OCI-LY3 (cell line): Measurements from ENCODE around the gene LRRN4CL.
"Not testable (repeated sequence)": the region's sequence is repeated elsewhere in the genome, so short reads cannot be mapped to it uniquely, and the experiment has no call there.

Source experiments
- H2AFZ ChIP-seq: fragments of 200-600, 300-600 bp; shearing (Covaris generic); 2 replicates; pipeline ENCODE4 v1.6.0; 2014; ENCODE audit warnings: antibody characterized with exemption, low read depth, low read length
- H3K27ac ChIP-seq: fragments of 200-600, 300-600 bp; sonication (generic); 2 replicates; pipeline ENCODE4 v1.5.1; 2014; ENCODE audit warnings: mild to moderate bottlenecking, low read length, moderate library complexity, mixed read lengths
- H3K27me3 ChIP-seq: fragments of 200-600, 300-600 bp; sonication (generic); 2 replicates; pipeline ENCODE4 v1.6.1; 2014; ENCODE audit warnings: low read depth, low read length, mixed read lengths
- H3K36me3 ChIP-seq: fragments of 200-600, 300-600 bp; sonication (generic); replicated peaks from 2 replicates; pipeline ENCODE3; 2014; ENCODE audit warnings: low read depth, low read length, mixed read lengths
- H3K4me1 ChIP-seq: fragments of 300-600, 200-600 bp; sonication (generic); 2 replicates; pipeline ENCODE4 v1.6.1; 2014; ENCODE audit warnings: low read length, mixed read lengths
- H3K4me2 ChIP-seq: fragments of 200-600, 300-600 bp; sonication (generic); 2 replicates; pipeline ENCODE4 v1.6.1; 2014; ENCODE audit warnings: low read length, mixed read lengths
- H3K4me3 ChIP-seq: fragments of 300-600, 200-600 bp; sonication (generic); 2 replicates; pipeline ENCODE4 v1.5.1; 2014; ENCODE audit warnings: antibody characterized with exemption, mild to moderate bottlenecking, low read length, moderate library complexity
- H3K79me2 ChIP-seq: fragments of 300-600, 200-600 bp; shearing (Covaris generic); 2 replicates; pipeline ENCODE4 v1.6.1; 2014; ENCODE audit warnings: mild to moderate bottlenecking, low read length, mixed read lengths
- H3K9ac ChIP-seq: fragments of 300-600, 200-600 bp; shearing (Covaris generic); 2 replicates; pipeline ENCODE4 v1.6.0; 2014; ENCODE audit warnings: mild to moderate bottlenecking, low read length, moderate library complexity
- H3K9me3 ChIP-seq: fragments of 200-600, 300-600 bp; shearing (Covaris generic); 2 replicates; pipeline ENCODE4 v1.6.1; 2014; ENCODE audit warnings: low read length, mixed read lengths; ENCODE audit not compliant: insufficient read depth
- H4K20me1 ChIP-seq: fragments of 200-600, 300-600 bp; sonication (generic); 2 replicates; pipeline ENCODE4 v1.6.1; 2016; ENCODE audit warnings: low read length, mixed read lengths; ENCODE audit not compliant: insufficient read depth
- EZH2phosphoT487 ChIP-seq: fragments of 200-600 bp; shearing (Covaris generic); IDR thresholded peaks from 2 replicates; pipeline ENCODE4 v1.6.1; 2018; ENCODE audit warnings: antibody characterized with exemption, mixed run types, low read depth
- TF ChIP-seq, protein P1 (sequence below): fragments of 200-600, 300-600 bp; sonication (generic); IDR thresholded peaks from 2 replicates; pipeline ENCODE4 v1.5.1; 2014; ENCODE audit warnings: antibody characterized with exemption, low read length, low read depth

LRRN4CL gene

DNA sequence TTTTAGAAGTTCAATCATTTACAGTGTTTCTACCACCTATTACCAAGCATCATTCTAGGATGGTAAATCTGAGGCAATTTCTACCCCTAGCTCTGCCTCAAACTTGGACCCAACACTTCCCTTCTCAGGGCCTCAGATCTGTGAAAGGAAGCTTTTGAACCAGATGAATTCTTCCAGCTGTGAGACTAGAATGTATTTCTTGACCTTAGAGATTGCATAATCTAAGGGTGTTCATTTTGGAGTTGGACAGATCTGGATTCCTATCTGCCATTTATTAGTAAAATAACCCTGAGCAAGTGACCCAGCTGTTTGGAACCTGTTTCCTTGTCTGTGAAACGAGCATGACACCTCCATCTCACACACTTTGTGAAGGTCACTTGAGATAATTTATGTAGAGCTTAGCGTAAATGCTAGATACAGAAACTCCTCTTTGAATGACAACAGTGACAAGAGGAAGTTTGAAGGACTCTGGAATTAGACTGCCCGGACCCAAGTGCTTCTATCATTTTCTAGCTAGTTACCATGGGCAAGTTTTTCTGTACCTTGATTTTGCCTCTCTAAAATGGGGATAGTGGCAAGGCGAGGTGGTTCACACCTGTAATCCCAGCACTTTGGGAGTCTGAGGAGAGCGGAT is 32.4 kb downstream of the LRRN4CL start:
- H3K4me1 ChIP-seq = peaks cover 11% of the 10 kb centered on the region
- no peaks in the 10 kb centered on the region for H4K20me1 ChIP-seq
- no peak overlapping the region for H3K27ac ChIP-seq
- no peak for TF ChIP-seq EZH2phosphoT487
- TF ChIP-seq, protein P1, sequence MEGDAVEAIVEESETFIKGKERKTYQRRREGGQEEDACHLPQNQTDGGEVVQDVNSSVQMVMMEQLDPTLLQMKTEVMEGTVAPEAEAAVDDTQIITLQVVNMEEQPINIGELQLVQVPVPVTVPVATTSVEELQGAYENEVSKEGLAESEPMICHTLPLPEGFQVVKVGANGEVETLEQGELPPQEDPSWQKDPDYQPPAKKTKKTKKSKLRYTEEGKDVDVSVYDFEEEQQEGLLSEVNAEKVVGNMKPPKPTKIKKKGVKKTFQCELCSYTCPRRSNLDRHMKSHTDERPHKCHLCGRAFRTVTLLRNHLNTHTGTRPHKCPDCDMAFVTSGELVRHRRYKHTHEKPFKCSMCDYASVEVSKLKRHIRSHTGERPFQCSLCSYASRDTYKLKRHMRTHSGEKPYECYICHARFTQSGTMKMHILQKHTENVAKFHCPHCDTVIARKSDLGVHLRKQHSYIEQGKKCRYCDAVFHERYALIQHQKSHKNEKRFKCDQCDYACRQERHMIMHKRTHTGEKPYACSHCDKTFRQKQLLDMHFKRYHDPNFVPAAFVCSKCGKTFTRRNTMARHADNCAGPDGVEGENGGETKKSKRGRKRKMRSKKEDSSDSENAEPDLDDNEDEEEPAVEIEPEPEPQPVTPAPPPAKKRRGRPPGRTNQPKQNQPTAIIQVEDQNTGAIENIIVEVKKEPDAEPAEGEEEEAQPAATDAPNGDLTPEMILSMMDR = no peak
- H3K36me3 ChIP-seq = peaks cover 3% of the 10 kb centered on the region
- H3K79me2 ChIP-seq = peaks cover 12% of the 10 kb centered on the region
- no peak overlapping the region for H3K4me2 ChIP-seq
- H3K9me3 ChIP-seq = no peaks in the 10 kb centered on the region
- 0 out of 2 replicates have a peak overlapping the region, but pooled peaks have one; percentile 20 for H2AFZ ChIP-seq
- no peaks in the 10 kb centered on the region for H3K27me3 ChIP-seq
- H3K9ac ChIP-seq = no peak overlapping the region
- no peak overlapping the region for H3K4me3 ChIP-seq

DNA sequence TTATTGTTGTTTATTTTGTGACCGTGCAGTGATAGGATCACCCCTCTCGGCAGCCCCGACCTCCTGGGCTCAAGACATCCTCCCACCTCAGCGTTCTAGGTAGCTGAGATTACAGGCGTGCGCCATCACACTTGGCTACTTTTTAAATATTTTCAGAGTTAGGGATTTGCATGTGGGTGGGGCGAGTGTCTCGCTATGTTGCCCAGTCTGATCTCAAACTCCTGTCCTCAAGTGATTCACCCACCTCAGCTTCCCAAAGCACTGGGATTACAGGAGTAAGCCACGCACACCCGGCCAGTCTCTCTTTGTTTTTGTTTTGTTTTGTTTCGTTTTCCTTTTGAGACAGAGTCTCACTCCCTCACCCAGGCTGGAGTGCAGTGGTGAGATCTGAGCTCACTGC is 35.0 kb downstream of the LRRN4CL start:
- peaks cover 6% of the 10 kb centered on the region for H3K36me3 ChIP-seq
- H3K79me2 ChIP-seq = peaks cover 28% of the 10 kb centered on the region
- no peaks in the 10 kb centered on the region for H3K27me3 ChIP-seq
- H3K27ac ChIP-seq = no peak overlapping the region
- H3K4me1 ChIP-seq = peaks cover 14% of the 10 kb centered on the region
- H3K9ac ChIP-seq = no peak overlapping the region
- H3K9me3 ChIP-seq = no peaks in the 10 kb centered on the region
- TF ChIP-seq, protein P1 = no peak
- TF ChIP-seq EZH2phosphoT487 = no peak
- peak overlapping the region; percentile 14; the same call in 1 of the 2 replicates for H2AFZ ChIP-seq
- H4K20me1 ChIP-seq = no peaks in the 10 kb centered on the region
- peak overlapping the region; percentile 98 for H3K4me3 ChIP-seq
- H3K4me2 ChIP-seq = peak overlapping the region; percentile 48

DNA sequence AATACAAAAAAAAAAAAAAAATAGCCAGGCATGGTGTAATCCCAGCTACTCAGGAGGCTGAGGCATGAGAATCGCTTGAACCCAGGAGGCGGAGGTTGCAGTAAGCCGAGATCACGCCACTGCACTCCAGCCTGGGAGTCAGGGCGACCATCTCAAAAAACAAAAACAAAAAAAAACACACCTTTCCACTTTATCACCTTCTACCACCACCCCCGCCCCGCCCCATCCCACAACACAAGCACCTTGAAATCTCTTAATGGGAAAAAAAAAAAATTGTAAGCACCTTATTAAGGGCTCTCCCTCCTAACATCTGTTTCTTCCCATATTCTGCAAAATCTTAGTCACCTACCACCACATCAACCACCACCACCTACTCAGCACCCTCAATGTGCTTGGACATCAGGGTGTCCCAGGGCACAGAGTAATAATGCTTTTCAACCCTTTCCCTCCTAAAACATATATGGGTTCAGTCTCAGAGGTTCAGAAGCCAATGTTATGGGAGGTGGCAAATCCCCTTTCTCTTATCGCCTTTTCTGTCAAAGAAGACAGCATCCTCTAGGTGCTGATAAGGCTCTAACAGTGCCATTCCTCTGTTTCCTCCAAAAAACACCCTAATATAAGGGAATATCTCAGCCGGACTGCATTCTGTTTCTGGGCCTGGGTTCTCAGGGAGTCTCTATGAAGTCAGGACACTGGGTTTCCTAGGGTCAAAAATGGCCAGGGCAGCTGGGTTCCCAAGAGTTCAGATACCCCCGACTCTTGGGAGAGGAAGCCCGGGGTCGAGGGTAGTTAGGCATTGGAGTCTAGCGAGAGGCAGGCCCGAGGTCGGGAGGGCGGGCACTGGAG is 36.9 kb downstream of the LRRN4CL start:
- H3K4me3 ChIP-seq = peak overlapping the region; percentile 98
- H3K9ac ChIP-seq = peak overlapping the region; percentile 96
- no peaks in the 10 kb centered on the region for H3K27me3 ChIP-seq
- H3K36me3 ChIP-seq = peaks cover 17% of the 10 kb centered on the region
- 0 out of 2 replicates have a peak overlapping the region, but pooled peaks have one; percentile 46 for H2AFZ ChIP-seq
- H3K9me3 ChIP-seq = no peaks in the 10 kb centered on the region
- peak overlapping the region; percentile 78 for H3K27ac ChIP-seq
- H3K4me1 ChIP-seq = peaks cover 14% of the 10 kb centered on the region
- H4K20me1 ChIP-seq = no peaks in the 10 kb centered on the region
- peak overlapping the region; percentile 99 for H3K4me2 ChIP-seq
- TF ChIP-seq EZH2phosphoT487 = no peak
- TF ChIP-seq, protein P1 = no peak
- peaks cover 31% of the 10 kb centered on the region for H3K79me2 ChIP-seq

- not testable (repeated sequence) for H3K9ac ChIP-seq, H3K4me2 ChIP-seq, H2AFZ ChIP-seq, H4K20me1 ChIP-seq, H3K9me3 ChIP-seq, H3K27me3 ChIP-seq, H3K4me3 ChIP-seq, H3K27ac ChIP-seq
- H3K4me1 ChIP-seq = peaks cover 22% of the 10 kb centered on the region
- peaks cover 42% of the 10 kb centered on the region for H3K79me2 ChIP-seq
- H3K36me3 ChIP-seq = peaks cover 17% of the 10 kb centered on the region
Measured at GRCh38 chr11:62650283-62650682, 39.0 kb downstream of the LRRN4CL start.
